ENCODE measurements around the gene ALOXE3. TPM values are rescaled to one million over a fixed set of nuclear protein-coding genes. Genes with fewer than 3 reads are reported as not detected.

The ALOXE3 gene
- total and polyA plus RNA-seq, 5 donors from 2014 or later: 0.15 to 0.51 (median 0.30) TPM; not detected in 1

DNA sequence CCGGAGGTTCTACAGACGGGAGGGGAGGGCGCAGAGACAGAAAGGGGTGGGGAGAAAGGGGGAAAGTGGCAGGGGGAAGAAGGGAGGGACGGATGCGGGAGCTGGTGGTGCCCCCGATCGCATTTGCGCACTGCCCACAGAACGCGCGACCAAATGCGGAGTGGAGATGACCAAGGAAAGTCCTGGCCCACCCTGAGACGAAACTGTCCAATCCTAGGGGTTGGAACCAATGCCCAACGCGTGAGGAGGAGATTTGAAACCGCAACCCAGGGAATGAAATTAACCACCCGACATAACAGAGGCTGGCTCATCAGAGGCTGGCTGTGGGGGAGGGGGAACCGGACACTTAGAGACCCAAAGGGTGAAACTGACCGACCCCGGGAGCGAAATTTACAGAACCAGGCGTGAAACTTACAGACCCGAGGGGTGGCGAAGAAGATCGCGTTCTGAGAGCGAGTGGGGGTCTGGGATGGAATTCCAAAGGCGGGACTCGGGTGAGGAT is 4.2 kb upstream of the ALOXE3 start:
- H3K4me3 Mint-ChIP-seq: peak overlapping the region; percentile 89 to 98 (median 93)
- Histone ChIP-seq H3K9me3 (ENCODE audit: control insufficient read depth in 2 of 2, low read length in 2 of 2) (no peaks in the 10 kb centered on the region), H3K4me1 (ENCODE audit: control insufficient read depth, insufficient read depth, low read length, poor library complexity, severe bottlenecking) (peaks cover 89% of the 10 kb centered on the region), H3K27me3 (ENCODE audit: control insufficient read depth, insufficient read depth, low read length) (peaks cover 10% of the 10 kb centered on the region), H3K4me3 (ENCODE audit: low read depth, low read length) (peak overlapping the region; percentile 51), H3K36me3 (ENCODE audit: control insufficient read depth, insufficient read depth, low read length) (no peaks in the 10 kb centered on the region), H3K27ac (ENCODE audit: insufficient read depth, low read length, poor library complexity, severe bottlenecking) (no peak overlapping the region)
- H3K27me3 Mint-ChIP-seq: peaks cover 82% of the 10 kb centered on the region
- H3K9me3 Mint-ChIP-seq: peaks cover 0 to 23% (median 0%) of the 10 kb centered on the region in 7 donors
- ATAC-seq (ENCODE audit: low read depth in 2 of 2) (no peak), DNase-seq (no peak)
- H3K4me1 Mint-ChIP-seq: peaks cover 34 to 88% (median 65%) of the 10 kb centered on the region in 4 donors
- H3K36me3 Mint-ChIP-seq: peaks cover 7% of the 10 kb centered on the region
- H3K27ac Mint-ChIP-seq: no peak overlapping the region

DNA sequence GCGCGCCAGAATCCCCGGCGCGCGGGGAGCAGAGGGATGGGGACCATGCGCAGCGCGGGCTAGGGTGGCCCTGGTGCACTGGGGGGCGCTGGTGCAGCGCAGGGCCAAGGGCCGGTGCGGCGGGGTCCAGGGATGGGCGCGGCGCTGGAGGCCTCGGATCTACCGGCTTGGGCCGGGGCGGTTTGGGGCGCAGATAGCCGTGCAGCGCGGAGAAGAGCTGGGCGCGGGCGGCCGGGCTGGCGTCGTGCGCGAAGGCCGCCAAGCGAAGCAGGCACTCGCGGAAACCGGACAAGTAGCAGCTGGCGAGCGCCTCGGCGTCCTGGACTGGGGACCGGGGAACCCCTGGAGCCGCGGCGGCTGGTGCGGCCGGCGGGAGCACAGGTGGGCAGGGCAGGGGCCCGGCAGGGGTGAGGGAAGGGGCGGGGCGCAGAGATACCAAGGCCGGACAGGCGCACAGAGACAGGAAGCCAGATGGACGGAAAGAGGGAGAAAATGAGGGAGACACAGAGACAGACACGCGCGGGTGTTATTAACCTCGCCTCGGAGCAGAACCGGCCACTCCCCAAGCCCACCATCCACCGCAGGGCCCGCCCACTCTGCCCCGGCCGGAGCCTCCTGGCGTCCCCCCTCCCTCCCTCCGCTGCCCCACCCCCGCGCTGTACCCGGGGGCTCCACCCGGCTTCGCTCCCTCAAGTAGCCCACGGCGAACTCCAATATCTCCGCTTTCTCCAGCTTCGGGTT is 3.5 kb upstream of the ALOXE3 start:
- no peak overlapping the region for H3K27ac ChIP-seq (ENCODE audit: insufficient read depth, low read length, poor library complexity, severe bottlenecking)
- Mint-ChIP-seq H3K4me3 (peak overlapping the region; percentile 92 to 98 (median 94)), H3K4me1 (peaks cover 31 to 84% (median 60%) of the 10 kb centered on the region in 4 donors), H3K27me3 (peaks cover 81% of the 10 kb centered on the region), H3K27ac (no peak overlapping the region), H3K36me3 (peaks cover 7% of the 10 kb centered on the region), H3K9me3 (peaks cover 0 to 22% (median 0%) of the 10 kb centered on the region in 7 donors)
- peaks cover 85% of the 10 kb centered on the region for H3K4me1 ChIP-seq (ENCODE audit: control insufficient read depth, insufficient read depth, low read length, poor library complexity, severe bottlenecking)
- H3K36me3 ChIP-seq (ENCODE audit: control insufficient read depth, insufficient read depth, low read length): no peaks in the 10 kb centered on the region
- no peaks in the 10 kb centered on the region for H3K9me3 ChIP-seq (ENCODE audit: control insufficient read depth in 2 of 2, low read length in 2 of 2)
- ATAC-seq (ENCODE audit: low read depth in 2 of 2) (peak in 1 of 2 donors; percentile 7), DNase-seq (peak in 1 of 3 donors; percentile 37)
- H3K4me3 ChIP-seq (ENCODE audit: low read depth, low read length): peak overlapping the region; percentile 51
- H3K27me3 ChIP-seq (ENCODE audit: control insufficient read depth, insufficient read depth, low read length): peaks cover 7% of the 10 kb centered on the region

DNA sequence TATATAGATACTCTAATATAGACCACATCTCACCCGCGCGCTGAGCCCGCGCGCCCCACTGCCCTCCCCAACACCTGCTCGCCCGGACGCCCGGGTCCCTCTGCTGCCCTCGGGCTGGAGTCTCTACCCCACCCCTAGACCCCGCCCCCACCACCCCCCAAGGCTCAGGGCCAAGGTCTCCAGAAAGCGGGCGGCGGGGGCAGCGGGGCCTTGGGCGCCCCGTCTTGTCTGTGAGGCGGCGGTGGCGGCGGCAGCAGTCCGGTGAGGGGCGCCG is 3.0 kb upstream of the ALOXE3 start:
- peak overlapping the region; percentile 93 to 96 (median 94) for H3K4me3 Mint-ChIP-seq
- no peak for ATAC-seq (ENCODE audit: low read depth in 2 of 2)

DNA sequence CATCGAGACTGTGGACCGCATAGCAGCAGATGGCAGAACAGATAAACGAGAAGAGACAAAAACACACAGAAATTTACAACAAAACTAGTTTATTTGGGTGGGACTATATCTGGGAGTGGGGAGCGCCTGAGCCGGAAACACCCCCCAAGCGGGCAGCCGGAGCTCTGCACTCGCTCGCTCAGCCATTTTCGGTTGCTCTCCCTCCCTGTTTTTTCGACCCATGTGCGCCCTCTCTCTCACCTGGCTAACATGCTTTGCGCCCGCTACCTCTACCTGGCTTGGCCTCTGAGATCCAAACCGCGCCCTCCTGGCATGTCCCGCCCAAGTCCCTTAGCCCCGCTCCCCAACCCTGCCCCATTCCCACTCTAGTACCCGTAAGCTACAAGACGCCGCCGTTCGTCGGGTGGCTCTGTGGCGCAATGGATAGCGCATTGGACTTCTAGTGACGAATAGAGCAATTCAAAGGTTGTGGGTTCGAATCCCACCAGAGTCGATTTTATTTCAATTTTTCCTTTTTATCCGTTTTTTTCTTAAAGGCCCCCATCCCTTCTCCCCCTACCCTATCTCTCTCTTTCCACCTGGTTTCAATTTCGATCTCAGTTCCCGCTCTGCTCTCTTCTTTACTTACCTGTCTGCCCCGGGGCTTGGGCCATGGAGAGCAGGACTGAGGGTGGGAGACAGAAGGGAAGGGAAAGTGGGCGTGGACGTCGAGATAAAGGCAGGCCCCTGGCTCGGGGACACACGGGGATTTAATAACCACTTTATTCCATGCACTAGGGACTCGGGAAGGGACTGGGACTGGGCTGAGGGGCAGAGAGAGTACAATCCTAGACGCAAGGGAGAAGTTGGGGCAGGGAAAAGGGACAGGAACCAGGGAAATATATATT is 2.4 kb upstream of the ALOXE3 start:
- peak overlapping the region; percentile 94 to 99 (median 99) for H3K27ac Mint-ChIP-seq
- DNase-seq (peak; percentile 26 to 67 (median 49)), ATAC-seq (ENCODE audit: low read depth in 2 of 2) (no peak)
- Histone ChIP-seq H3K27ac (ENCODE audit: insufficient read depth, low read length, poor library complexity, severe bottlenecking) (no peak overlapping the region), H3K27me3 (ENCODE audit: control insufficient read depth, insufficient read depth, low read length) (peaks cover 18% of the 10 kb centered on the region), H3K36me3 (ENCODE audit: control insufficient read depth, insufficient read depth, low read length) (no peaks in the 10 kb centered on the region), H3K4me1 (ENCODE audit: control insufficient read depth, insufficient read depth, low read length, poor library complexity, severe bottlenecking) (peaks cover 75% of the 10 kb centered on the region), H3K4me3 (ENCODE audit: low read depth, low read length) (peak overlapping the region; percentile 86), H3K9me3 (ENCODE audit: control insufficient read depth in 2 of 2, low read length in 2 of 2) (no peaks in the 10 kb centered on the region)
- peaks cover 0 to 19% (median 0%) of the 10 kb centered on the region in 7 donors for H3K9me3 Mint-ChIP-seq
- H3K27me3 Mint-ChIP-seq: peaks cover 82% of the 10 kb centered on the region
- peak overlapping the region; percentile 93 to 96 (median 94) for H3K4me3 Mint-ChIP-seq
- peaks cover 7% of the 10 kb centered on the region for H3K36me3 Mint-ChIP-seq
- peaks cover 25 to 79% (median 52%) of the 10 kb centered on the region in 4 donors for H3K4me1 Mint-ChIP-seq

More for the DNA sequence above, 3.0 kb upstream of the ALOXE3 start:
- DNase-seq: peak in 1 of 3 donors; percentile 35
- peaks cover 12% of the 10 kb centered on the region for H3K27me3 ChIP-seq (ENCODE audit: control insufficient read depth, insufficient read depth, low read length)
- H3K9me3 ChIP-seq (ENCODE audit: control insufficient read depth in 2 of 2, low read length in 2 of 2): no peaks in the 10 kb centered on the region
- Mint-ChIP-seq H3K27me3 (peaks cover 82% of the 10 kb centered on the region), H3K27ac (no peak overlapping the region), H3K36me3 (peaks cover 7% of the 10 kb centered on the region), H3K9me3 (peaks cover 0 to 19% (median 0%) of the 10 kb centered on the region in 7 donors), H3K4me1 (peaks cover 28 to 84% (median 56%) of the 10 kb centered on the region in 4 donors)
- peak overlapping the region; percentile 79 for H3K4me3 ChIP-seq (ENCODE audit: low read depth, low read length)
- H3K36me3 ChIP-seq (ENCODE audit: control insufficient read depth, insufficient read depth, low read length): no peaks in the 10 kb centered on the region
- no peak overlapping the region for H3K27ac ChIP-seq (ENCODE audit: insufficient read depth, low read length, poor library complexity, severe bottlenecking)
- H3K4me1 ChIP-seq (ENCODE audit: control insufficient read depth, insufficient read depth, low read length, poor library complexity, severe bottlenecking): peaks cover 80% of the 10 kb centered on the region

DNA sequence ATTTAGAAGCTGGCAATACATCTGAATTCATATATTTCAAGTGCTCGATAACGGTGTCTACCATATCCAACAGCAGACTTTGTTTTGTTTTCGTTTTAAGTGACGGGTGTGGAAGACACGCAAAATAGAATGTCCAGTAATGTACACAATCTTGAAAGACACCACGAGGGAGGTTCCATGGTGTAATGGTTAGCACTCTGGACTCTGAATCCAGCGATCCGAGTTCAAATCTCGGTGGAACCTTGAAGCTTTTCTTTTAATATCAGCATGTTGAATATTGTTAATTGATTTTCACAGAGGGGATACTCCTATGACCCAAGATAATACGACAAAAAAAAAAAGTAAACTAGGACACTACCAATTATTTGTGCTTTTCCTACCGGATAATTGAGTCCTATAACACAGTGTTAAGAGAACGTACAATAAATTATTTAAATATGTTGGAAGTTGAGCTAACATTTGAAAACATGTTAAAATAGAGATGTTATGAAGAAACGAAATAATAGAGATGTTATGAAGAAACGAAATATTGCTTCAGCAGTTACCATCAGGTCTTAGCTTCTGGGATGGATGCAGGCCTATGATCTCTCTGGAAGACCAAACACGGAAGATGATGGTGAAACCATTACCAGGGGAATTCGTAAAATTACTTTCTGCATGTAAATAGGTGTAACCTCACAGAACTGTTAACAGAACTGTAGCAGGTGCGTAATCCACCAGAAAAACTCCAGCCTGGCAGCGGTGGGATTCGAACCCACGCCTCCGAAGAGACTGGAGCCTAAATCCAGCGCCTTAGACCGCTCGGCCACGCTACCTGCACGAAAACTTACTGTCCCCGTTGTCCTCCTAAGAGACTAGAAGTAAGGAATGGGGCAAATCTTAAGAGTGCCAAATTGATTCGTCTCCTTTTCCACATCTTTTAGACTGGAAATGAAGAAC is 1.5 kb upstream of the ALOXE3 start:
- Mint-ChIP-seq H3K36me3 (peaks cover 7% of the 10 kb centered on the region), H3K9me3 (peaks cover 0 to 14% (median 0%) of the 10 kb centered on the region in 7 donors), H3K27ac (peak overlapping the region; percentile 94 to 99 (median 99)), H3K4me3 (peak overlapping the region; percentile 93 to 96 (median 94)), H3K27me3 (peaks cover 82% of the 10 kb centered on the region), H3K4me1 (peaks cover 19 to 70% (median 44%) of the 10 kb centered on the region in 4 donors)
- no peaks in the 10 kb centered on the region for H3K9me3 ChIP-seq (ENCODE audit: control insufficient read depth in 2 of 2, low read length in 2 of 2)
- DNase-seq (peak; percentile 69 to 93 (median 91)), ATAC-seq (ENCODE audit: low read depth in 2 of 2) (peak; percentile 51 to 58)
- H3K4me1 ChIP-seq (ENCODE audit: control insufficient read depth, insufficient read depth, low read length, poor library complexity, severe bottlenecking): peaks cover 66% of the 10 kb centered on the region
- H3K27ac ChIP-seq (ENCODE audit: insufficient read depth, low read length, poor library complexity, severe bottlenecking): peak overlapping the region; percentile 75
- peak overlapping the region; percentile 86 for H3K4me3 ChIP-seq (ENCODE audit: low read depth, low read length)
- H3K27me3 ChIP-seq (ENCODE audit: control insufficient read depth, insufficient read depth, low read length): peaks cover 22% of the 10 kb centered on the region
- H3K36me3 ChIP-seq (ENCODE audit: control insufficient read depth, insufficient read depth, low read length): no peaks in the 10 kb centered on the region

DNA sequence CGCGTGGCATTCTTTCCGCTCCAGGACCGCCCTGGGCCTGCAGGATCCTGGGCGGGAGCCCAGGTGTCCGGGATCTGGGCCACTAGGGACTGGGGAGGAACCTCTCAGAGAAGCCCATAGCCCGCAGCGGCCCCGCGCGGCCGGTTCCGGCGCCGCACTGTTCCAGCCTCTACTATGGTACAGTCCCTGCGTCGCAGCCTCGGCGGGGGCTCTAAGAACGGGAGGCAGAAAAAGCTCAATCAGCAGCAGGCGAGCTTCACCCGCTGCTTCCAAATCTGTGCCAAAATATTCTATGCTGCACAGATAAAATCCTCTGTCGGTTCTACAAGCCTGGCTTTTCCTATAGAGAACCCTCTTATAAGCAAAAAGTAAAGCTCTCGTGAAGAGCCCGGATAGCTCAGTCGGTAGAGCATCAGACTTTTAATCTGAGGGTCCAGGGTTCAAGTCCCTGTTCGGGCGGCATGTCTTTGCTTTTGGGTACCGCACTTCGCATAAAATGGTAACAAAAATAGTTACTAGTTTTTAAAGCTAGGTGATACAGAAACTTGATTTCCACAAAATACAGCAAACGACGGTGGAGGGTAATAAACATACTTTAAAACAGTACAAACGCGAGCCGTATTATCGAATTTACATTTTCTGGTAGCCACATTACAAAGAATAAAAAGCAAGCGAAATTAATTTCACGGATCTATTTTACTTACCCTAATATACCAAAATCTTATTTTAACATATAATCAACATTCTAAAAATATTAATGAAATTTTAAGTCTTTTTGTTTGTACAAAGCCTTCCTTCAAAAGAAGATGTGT is 661 bp upstream of the ALOXE3 start:
- peaks cover 22% of the 10 kb centered on the region for H3K27me3 ChIP-seq (ENCODE audit: control insufficient read depth, insufficient read depth, low read length)
- peaks cover 57% of the 10 kb centered on the region for H3K4me1 ChIP-seq (ENCODE audit: control insufficient read depth, insufficient read depth, low read length, poor library complexity, severe bottlenecking)
- peak overlapping the region; percentile 86 for H3K4me3 ChIP-seq (ENCODE audit: low read depth, low read length)
- H3K9me3 ChIP-seq (ENCODE audit: control insufficient read depth in 2 of 2, low read length in 2 of 2): no peaks in the 10 kb centered on the region
- Mint-ChIP-seq H3K36me3 (peaks cover 7% of the 10 kb centered on the region), H3K4me1 (peaks cover 16 to 61% (median 37%) of the 10 kb centered on the region in 4 donors), H3K9me3 (peaks cover 0 to 12% (median 0%) of the 10 kb centered on the region in 7 donors), H3K27me3 (peaks cover 82% of the 10 kb centered on the region), H3K27ac (peak overlapping the region; percentile 95 to 100 (median 99)), H3K4me3 (peak overlapping the region; percentile 93 to 98 (median 94))
- ATAC-seq (ENCODE audit: low read depth in 2 of 2): peak; percentile 74
- peak; percentile 75 to 88 (median 80) for DNase-seq
- no peaks in the 10 kb centered on the region for H3K36me3 ChIP-seq (ENCODE audit: control insufficient read depth, insufficient read depth, low read length)
- H3K27ac ChIP-seq (ENCODE audit: insufficient read depth, low read length, poor library complexity, severe bottlenecking): peak overlapping the region; percentile 75

Measured in CD4-positive, CD25-positive, alpha-beta regulatory T cell (primary cell).